Endodermal cell (in vitro differentiated cells): Measurements from ENCODE around the gene YPEL1. TPM values are rescaled to one million over a fixed set of nuclear protein-coding genes. Genes with fewer than 3 reads are reported as not detected.

Source experiments
- DNase-seq: peaks from one replicate; pipeline ENCODE4 v3.0.0-alpha.2; 2017
- H3K27ac ChIP-seq: 2 replicates; pipeline ENCODE4 v1.5.1; 2013; ENCODE audit warnings: mild to moderate bottlenecking, low read depth, low read length, moderate library complexity
- H3K27me3 ChIP-seq: 2 replicates; pipeline ENCODE4 v1.6.1; 2013; ENCODE audit warnings: mild to moderate bottlenecking, low read length, moderate library complexity; ENCODE audit not compliant: insufficient read depth, control insufficient read depth, poor library complexity, severe bottlenecking
- H3K36me3 ChIP-seq: 2 replicates; pipeline ENCODE4 v1.7.0; 2013; ENCODE audit warnings: mild to moderate bottlenecking, low read length, moderate library complexity; ENCODE audit not compliant: control insufficient read depth, insufficient read depth
- H3K4me1 ChIP-seq: one replicate; pipeline ENCODE4 v1.7.0; 2013; ENCODE audit warnings: low read length; ENCODE audit not compliant: control insufficient read depth, insufficient read depth
- H3K4me3 ChIP-seq: 2 replicates; pipeline ENCODE4 v1.5.1; 2013; ENCODE audit warnings: mild to moderate bottlenecking, low read length, moderate library complexity
- H3K9ac ChIP-seq: 2 replicates; pipeline ENCODE4 v1.6.1; 2013; ENCODE audit warnings: mild to moderate bottlenecking, low read length, moderate library complexity; ENCODE audit not compliant: poor library complexity, severe bottlenecking; ENCODE audit errors: extremely low read depth
- H3K9me3 ChIP-seq: 2 replicates; pipeline ENCODE4 v1.6.1; 2013; ENCODE audit warnings: mild to moderate bottlenecking, low read length, moderate library complexity; ENCODE audit not compliant: control insufficient read depth
- H3K27ac Mint-ChIP-seq: 2 replicates; pipeline ENCODE4 v1.8.0; 2020; ENCODE audit warnings: mixed read lengths
- H3K27me3 Mint-ChIP-seq: 2 replicates; pipeline ENCODE4 v1.8.0; 2021; ENCODE audit warnings: mild to moderate bottlenecking, mixed read lengths; ENCODE audit not compliant: insufficient read depth
- H3K36me3 Mint-ChIP-seq: 2 replicates; pipeline ENCODE4 v1.8.0; 2020; ENCODE audit warnings: low read depth, mixed read lengths
- H3K4me1 Mint-ChIP-seq: 2 replicates; pipeline ENCODE4 v1.8.0; 2020; ENCODE audit warnings: mixed read lengths
- H3K4me3 Mint-ChIP-seq: 2 replicates; pipeline ENCODE4 v1.8.0; 2020; ENCODE audit warnings: mild to moderate bottlenecking, moderate library complexity, mixed read lengths
- H3K9me3 Mint-ChIP-seq: 2 replicates; pipeline ENCODE4 v1.8.0; 2020; ENCODE audit warnings: mild to moderate bottlenecking, mixed read lengths
- WGBS, 2 experiments: methylation state at CpG; one replicate each; pipeline versions ENCODE4 v1.1.5 to v1.1.7; 2013; ENCODE audit warnings: missing lambda C conversion rate in 2 of 2, mixed read lengths in 1 of 2; ENCODE audit not compliant: insufficient coverage in 1 of 2, insufficient read length in 1 of 2; 5-methylcytosine and 5-hydroxymethylcytosine counted together
- total RNA-seq, 2 donors: library from RNA; stranded (reverse); fragmentation: NEBNext Ultra II Directional in 1 of 2; extraction: Animal tissue kit (Norgen Biotek cat#: 25700) in 1 of 2; gene quantifications; 2 replicates in 1 of 2; 3 replicates in 1 of 2; pipeline ENCODE4 v1.2.1, GENCODE V29; 2021
- TF ChIP-seq, protein P1 (sequence below): fragments of 200-600 bp; sonication (generic); conservative IDR thresholded peaks from 2 replicates; pipeline ENCODE4 v1.5.0; 2021; ENCODE audit warnings: antibody characterized with exemption, mild to moderate bottlenecking

YPEL1 gene
- total RNA-seq, 2 donors from 2014 or later, result 13.4 to 23.4 TPM

GRCh38 chr22:21688341-21688705 lies 47.3 kb downstream of the YPEL1 start:
- H3K36me3 ChIP-seq, result peaks cover 21% of the 10 kb centered on the region
- Mint-ChIP-seq H3K27ac (no peak overlapping the region), H3K4me1 (no peaks in the 10 kb centered on the region), H3K9me3 (no peaks in the 10 kb centered on the region), H3K27me3 (no peaks in the 10 kb centered on the region), H3K36me3 (peaks cover 40% of the 10 kb centered on the region), H3K4me3 (no peak overlapping the region)
- no peak overlapping the region for H3K4me3 ChIP-seq
- TF ChIP-seq, protein P1, sequence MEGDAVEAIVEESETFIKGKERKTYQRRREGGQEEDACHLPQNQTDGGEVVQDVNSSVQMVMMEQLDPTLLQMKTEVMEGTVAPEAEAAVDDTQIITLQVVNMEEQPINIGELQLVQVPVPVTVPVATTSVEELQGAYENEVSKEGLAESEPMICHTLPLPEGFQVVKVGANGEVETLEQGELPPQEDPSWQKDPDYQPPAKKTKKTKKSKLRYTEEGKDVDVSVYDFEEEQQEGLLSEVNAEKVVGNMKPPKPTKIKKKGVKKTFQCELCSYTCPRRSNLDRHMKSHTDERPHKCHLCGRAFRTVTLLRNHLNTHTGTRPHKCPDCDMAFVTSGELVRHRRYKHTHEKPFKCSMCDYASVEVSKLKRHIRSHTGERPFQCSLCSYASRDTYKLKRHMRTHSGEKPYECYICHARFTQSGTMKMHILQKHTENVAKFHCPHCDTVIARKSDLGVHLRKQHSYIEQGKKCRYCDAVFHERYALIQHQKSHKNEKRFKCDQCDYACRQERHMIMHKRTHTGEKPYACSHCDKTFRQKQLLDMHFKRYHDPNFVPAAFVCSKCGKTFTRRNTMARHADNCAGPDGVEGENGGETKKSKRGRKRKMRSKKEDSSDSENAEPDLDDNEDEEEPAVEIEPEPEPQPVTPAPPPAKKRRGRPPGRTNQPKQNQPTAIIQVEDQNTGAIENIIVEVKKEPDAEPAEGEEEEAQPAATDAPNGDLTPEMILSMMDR, result no peak
- H3K9me3 ChIP-seq, result no peaks in the 10 kb centered on the region
- WGBS, 2 experiments, result 93% methylated on average over 6 of the region's 6 CpGs; no CpG with 5 or more reads in 1 of the 2 experiments
- H3K27me3 ChIP-seq, result no peaks in the 10 kb centered on the region
- H3K27ac ChIP-seq, result no peak overlapping the region
- no peak overlapping the region for H3K9ac ChIP-seq
- DNase-seq, result peak; percentile 34
- H3K4me1 ChIP-seq, result no peaks in the 10 kb centered on the region

DNA sequence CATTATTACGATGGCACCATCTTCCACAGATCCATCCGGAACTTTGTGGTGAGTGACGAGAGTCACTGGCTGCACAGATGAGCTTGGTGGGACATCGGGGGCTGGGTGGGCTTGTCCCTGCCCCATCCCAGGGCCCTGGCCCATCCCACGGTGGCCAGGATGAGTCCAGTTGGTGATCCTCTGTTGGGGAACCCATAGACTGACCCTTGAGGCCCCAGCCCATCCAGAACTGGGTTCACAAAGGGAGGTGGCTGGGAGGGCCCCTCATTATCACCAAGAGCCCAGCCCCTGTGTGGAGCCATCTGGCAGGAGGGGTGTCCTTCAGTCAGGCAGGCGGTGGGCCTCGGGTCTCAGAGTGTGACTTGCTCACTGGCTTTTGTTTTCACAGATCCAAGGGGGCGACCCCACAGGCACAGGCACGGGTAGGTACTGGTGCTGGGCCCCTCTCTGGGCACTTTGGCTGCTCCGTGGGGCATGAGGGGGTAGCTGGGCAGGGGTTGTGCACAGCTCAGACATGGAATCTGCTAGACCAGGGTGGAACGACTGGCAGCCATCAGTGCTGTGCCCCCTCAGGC lies 47.8 kb downstream of the YPEL1 start:
- H3K27me3 ChIP-seq, result no peaks in the 10 kb centered on the region
- no peaks in the 10 kb centered on the region for H3K9me3 ChIP-seq
- H3K27ac ChIP-seq, result no peak overlapping the region
- H3K36me3 ChIP-seq, result peaks cover 22% of the 10 kb centered on the region
- H3K27ac Mint-ChIP-seq, result no peak overlapping the region
- WGBS, 2 experiments, result 94 to 97% methylated on average over 6 to 11 of the region's 11 CpGs
- peak; percentile 36 for DNase-seq
- H3K27me3 Mint-ChIP-seq, result no peaks in the 10 kb centered on the region
- no peak overlapping the region for H3K4me3 Mint-ChIP-seq
- peaks cover 41% of the 10 kb centered on the region for H3K36me3 Mint-ChIP-seq
- H3K4me1 ChIP-seq, result no peaks in the 10 kb centered on the region
- no peaks in the 10 kb centered on the region for H3K9me3 Mint-ChIP-seq
- H3K4me3 ChIP-seq, result no peak overlapping the region
- TF ChIP-seq, protein P1, result no peak
- no peak overlapping the region for H3K9ac ChIP-seq
- no peaks in the 10 kb centered on the region for H3K4me1 Mint-ChIP-seq

GRCh38 chr22:21686634-21687393 lies 48.8 kb downstream of the YPEL1 start:
- DNase-seq, result peak; percentile 26
- no peak overlapping the region for H3K27ac Mint-ChIP-seq
- no peak overlapping the region for H3K4me3 Mint-ChIP-seq
- H3K9me3 Mint-ChIP-seq, result no peaks in the 10 kb centered on the region
- 94 to 95% methylated on average over 23 of the region's 23 CpGs for WGBS, 2 experiments
- Histone ChIP-seq H3K4me1 (no peaks in the 10 kb centered on the region), H3K4me3 (no peak overlapping the region), H3K36me3 (peaks cover 26% of the 10 kb centered on the region), H3K27ac (no peak overlapping the region), H3K9ac (no peak overlapping the region), H3K9me3 (no peaks in the 10 kb centered on the region), H3K27me3 (no peaks in the 10 kb centered on the region)
- no peaks in the 10 kb centered on the region for H3K4me1 Mint-ChIP-seq
- TF ChIP-seq, protein P1, result no peak
- H3K27me3 Mint-ChIP-seq, result no peaks in the 10 kb centered on the region
- peaks cover 47% of the 10 kb centered on the region for H3K36me3 Mint-ChIP-seq
